Heart left ventricle (tissue), 16 donors: ENCODE data around the gene ADGRA1. TPM values are rescaled to one million over a fixed set of nuclear protein-coding genes. Genes with fewer than 3 reads are reported as not detected.
A peak's percentile ranks its signal among the peaks of the same experiment; 100 is the strongest.

ENCODE experiments used
- ATAC-seq, 4 donors: fragments of 200-7000 bp; cut with Tn5 transposase; one replicate each; pipeline ENCODE4 v1.9.1; 2020 to 2022; ENCODE audit warnings: moderate library complexity in 4 of 4, mild to moderate bottlenecking in 3 of 4, moderate number of reproducible peaks in 1 of 4
- DNase-seq, 5 donors: peaks; one replicate each; pipeline ENCODE4 v3.0.0-alpha.2; 2020
- H3K27ac ChIP-seq, 12 donors: fragments of 200-600 bp; sonication (generic) in 4 of 12; one replicate each; pipeline versions ENCODE4 v1.5.0 to v1.8.0; 2016 to 2022; ENCODE audit warnings: mild to moderate bottlenecking in 2 of 12
- H3K27me3 ChIP-seq, 9 donors: fragments of 200-600 bp; sonication (generic) in 2 of 9; one replicate each; pipeline versions ENCODE4 v1.5.1 to v1.8.0; 2016 to 2022; ENCODE audit warnings: mild to moderate bottlenecking in 3 of 9
- H3K36me3 ChIP-seq, 9 donors: fragments of 200-600 bp; sonication (generic) in 2 of 9; one replicate each; pipeline versions ENCODE4 v1.5.0 to v1.8.0; 2018 to 2022; ENCODE audit warnings: mild to moderate bottlenecking in 2 of 9
- H3K4me1 ChIP-seq, 12 donors: fragments of 200-600 bp; sonication (generic) in 4 of 12; one replicate each; pipeline versions ENCODE4 v1.5.0 to v1.8.0; 2016 to 2022; ENCODE audit warnings: mild to moderate bottlenecking in 3 of 12
- H3K4me3 ChIP-seq, 12 donors: fragments of 200-600 bp; sonication (generic) in 4 of 12; one replicate each; pipeline versions ENCODE4 v1.5.0 to v1.8.0; 2017 to 2022; ENCODE audit warnings: mild to moderate bottlenecking in 9 of 12, moderate library complexity in 4 of 12
- H3K9me3 ChIP-seq, 12 donors: fragments of 200-600 bp; sonication (generic) in 4 of 12; one replicate each; pipeline versions ENCODE4 v1.5.0 to v1.8.0; 2016 to 2022; ENCODE audit warnings: mild to moderate bottlenecking in 1 of 12
- POLR2A ChIP-seq, 2 donors: fragments of 450-650 bp; IDR thresholded peaks; one replicate each; pipeline ENCODE4 v1.6.1; 2017; ENCODE audit warnings: antibody characterized with exemption in 2 of 2, mild to moderate bottlenecking in 2 of 2, moderate library complexity in 2 of 2
- WGBS, 4 donors: extraction: QIAGEN DNeasy Blood & Tissue Kit in 2 of 4; methylation state at CpG; one replicate each; pipeline versions ENCODE4 v1.1.5 to v1.1.7; 2013 to 2018; 5-methylcytosine and 5-hydroxymethylcytosine counted together
- intact Hi-C, 10 donors: fragments of 100-400 bp; cut with DNase I; formaldehyde crosslinking; loops; one replicate each; pipeline versions ENCODE4 v1.11.1 to v1.14.2; 2022
- polyA plus RNA-seq, 2 donors: library from polyadenylated mRNA; stranded (reverse); fragments of 200-250 nt; gene quantifications; one replicate each; pipeline ENCODE4 v1.2.3, GENCODE V29; 2013
- total RNA-seq, 9 donors: library from RNA; depleted of rRNA in 2 of 9; stranded (reverse); fragments of >200 nt in 2 of 9; fragmentation: NEBNext Ultra II Directional in 3 of 9; extraction: Animal tissue kit (Norgen Biotek cat#: 25700) in 3 of 9; gene quantifications; one replicate each; pipeline versions ENCODE4 v1.1.0 to v1.2.4, GENCODE V29; 2016 to 2023
- TF ChIP-seq, protein P1 (sequence below), 12 donors: fragments of 200-600 bp; sonication (generic) in 4 of 12; IDR thresholded peaks; one replicate each; pipeline versions ENCODE4 v1.5.0 to v1.8.0; 2018 to 2022; ENCODE audit warnings: antibody characterized with exemption in 12 of 12, mild to moderate bottlenecking in 5 of 12
- donor health status: ischemic (EF 13 %, LVEDD 7.1; RV severe dilation, severe dysfunction).
- donor health status: healthy with polysubstance abuse.
- donor health status: DM: no; HTN: yes; CAD: no.
- donor health status: DM: no; HTN: no; CAD: no.
- donor health status: ischemic (EF 25% LVEDD 6.9; RV normal size, moderate dysfunction).
- donor health status: ischemic (EF 25% LVEDD 5.7; RV mildly dilated, moderate dysfunction).
- donor health status: healthy.
- donor health status: DM: yes; HTN: yes; CAD: no.
- donor health status: ischemic (EF 35%, LVEDD 5.7; RV mildly dilated, moderate dysfunction).
- donor health status: nonischemic (EF 11% LVEDD 7.7; RV severe dilation, severe dysfunction).
- donor health status: DM: yes; HTN: yes; CAD: no.
- donor health status: PGD.
- donor health status: ischemic (EF 29% LVEDD 5.4; RV normal size, mild dysfunction).
- donor health status: nonischemic (EF 23%, LVEDD 6.1; RV moderate dilation, normal function).

The ADGRA1 gene
- total and polyA plus RNA-seq, 11 donors, result 0.03 to 0.19 (median 0.13) TPM; not detected in 8

- ATAC-seq (no peak), DNase-seq (no peak)
- intact Hi-C loops, result no loop called here
- Histone ChIP-seq H3K27me3 (peaks cover 0 to 30% (median 4%) of the 10 kb centered on the region in 9 donors), H3K27ac (no peak overlapping the region), H3K9me3 (peaks cover 0 to 28% (median 19%) of the 10 kb centered on the region in 12 donors), H3K36me3 (no peaks in the 10 kb centered on the region), H3K4me1 (peaks cover 0 to 11% (median 0%) of the 10 kb centered on the region in 12 donors), H3K4me3 (no peak overlapping the region)
- TF ChIP-seq POLR2A (IDR thresholded peaks at IDR 0.05), result no peak
- 92 to 95% (median 94%) methylated on average over 16 to 18 of the region's 18 CpGs for WGBS, 4 donors
These were observed 18.8 kb downstream of the ADGRA1 start for GRCh38 chr10:133106516-133106915.

- intact Hi-C loops, result no loop called here
- Histone ChIP-seq H3K27ac (no peak overlapping the region), H3K4me3 (no peak overlapping the region), H3K9me3 (peaks cover 0 to 28% (median 19%) of the 10 kb centered on the region in 12 donors), H3K27me3 (peaks cover 0 to 21% (median 2%) of the 10 kb centered on the region in 9 donors), H3K36me3 (no peaks in the 10 kb centered on the region), H3K4me1 (peaks cover 0 to 11% (median 0%) of the 10 kb centered on the region in 12 donors)
- WGBS, 4 donors, result 78 to 88% (median 84%) methylated on average over 1 of the region's 1 CpG
- TF ChIP-seq, protein P1, sequence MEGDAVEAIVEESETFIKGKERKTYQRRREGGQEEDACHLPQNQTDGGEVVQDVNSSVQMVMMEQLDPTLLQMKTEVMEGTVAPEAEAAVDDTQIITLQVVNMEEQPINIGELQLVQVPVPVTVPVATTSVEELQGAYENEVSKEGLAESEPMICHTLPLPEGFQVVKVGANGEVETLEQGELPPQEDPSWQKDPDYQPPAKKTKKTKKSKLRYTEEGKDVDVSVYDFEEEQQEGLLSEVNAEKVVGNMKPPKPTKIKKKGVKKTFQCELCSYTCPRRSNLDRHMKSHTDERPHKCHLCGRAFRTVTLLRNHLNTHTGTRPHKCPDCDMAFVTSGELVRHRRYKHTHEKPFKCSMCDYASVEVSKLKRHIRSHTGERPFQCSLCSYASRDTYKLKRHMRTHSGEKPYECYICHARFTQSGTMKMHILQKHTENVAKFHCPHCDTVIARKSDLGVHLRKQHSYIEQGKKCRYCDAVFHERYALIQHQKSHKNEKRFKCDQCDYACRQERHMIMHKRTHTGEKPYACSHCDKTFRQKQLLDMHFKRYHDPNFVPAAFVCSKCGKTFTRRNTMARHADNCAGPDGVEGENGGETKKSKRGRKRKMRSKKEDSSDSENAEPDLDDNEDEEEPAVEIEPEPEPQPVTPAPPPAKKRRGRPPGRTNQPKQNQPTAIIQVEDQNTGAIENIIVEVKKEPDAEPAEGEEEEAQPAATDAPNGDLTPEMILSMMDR (IDR thresholded peaks at IDR 0.05), result no peak
- no peak for TF ChIP-seq POLR2A (IDR thresholded peaks at IDR 0.05)
- ATAC-seq, result no peak
- no peak for DNase-seq
These were observed 19.7 kb downstream of the ADGRA1 start for GRCh38 chr10:133107442-133107841.

GRCh38 chr10:133109711-133110110 is 22.0 kb downstream of the ADGRA1 start:
- ATAC-seq, result peak in 2 of 4 donors; percentile 8 to 15
- WGBS, 4 donors, result 49 to 62% (median 57%) methylated on average over 7 to 11 of the region's 11 CpGs
- no peaks in the 10 kb centered on the region for H3K36me3 ChIP-seq
- intact Hi-C loops, result no loop called here
- TF ChIP-seq, protein P1 (IDR thresholded peaks at IDR 0.05), result no peak
- no peak for DNase-seq
- no peak overlapping the region for H3K4me3 ChIP-seq
- H3K27me3 ChIP-seq, result peaks cover 0 to 6% (median 0%) of the 10 kb centered on the region in 9 donors
- H3K27ac ChIP-seq, result peak overlapping the region in 1 of 12 donors; percentile 51
- peaks cover 0 to 28% (median 19%) of the 10 kb centered on the region in 12 donors for H3K9me3 ChIP-seq
- H3K4me1 ChIP-seq, result peaks cover 0 to 11% (median 0%) of the 10 kb centered on the region in 12 donors

DNA sequence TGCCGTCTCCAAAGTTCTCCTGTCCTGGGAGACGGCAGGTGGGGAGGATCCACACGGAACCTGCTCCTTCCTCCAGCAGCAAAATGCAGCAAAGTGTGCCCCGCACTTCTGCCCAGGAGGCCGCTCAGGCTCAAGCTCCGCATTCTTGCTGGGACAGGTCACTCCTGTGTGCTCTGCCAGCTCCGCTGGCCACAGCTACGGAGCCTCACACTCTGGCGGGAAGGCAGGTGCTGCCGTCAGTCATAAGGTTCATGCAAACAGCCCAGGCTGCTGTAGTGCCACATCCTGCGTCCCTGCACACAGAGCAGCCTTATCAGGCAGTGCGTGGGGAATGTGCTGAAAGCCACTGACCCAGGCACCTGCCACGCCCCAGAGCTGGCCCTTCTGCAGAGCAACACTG is 22.4 kb downstream of the ADGRA1 start:
- ATAC-seq (peak in 3 of 4 donors; percentile 77 to 98 (median 91)), DNase-seq (peak in 2 of 5 donors; percentile 47 to 58)
- peaks cover 0 to 28% (median 19%) of the 10 kb centered on the region in 12 donors for H3K9me3 ChIP-seq
- H3K27ac ChIP-seq, result peak overlapping the region in 2 of 12 donors; percentile 11 to 51
- peaks cover 0 to 11% (median 0%) of the 10 kb centered on the region in 12 donors for H3K4me1 ChIP-seq
- no peak for TF ChIP-seq POLR2A (IDR thresholded peaks at IDR 0.05)
- TF ChIP-seq, protein P1 (IDR thresholded peaks at IDR 0.05), result no peak
- H3K27me3 ChIP-seq, result peaks cover 0 to 6% (median 0%) of the 10 kb centered on the region in 9 donors
- H3K4me3 ChIP-seq, result no peak overlapping the region
- intact Hi-C loops, result no loop called here
- no peaks in the 10 kb centered on the region for H3K36me3 ChIP-seq
- 22 to 40% (median 35%) methylated on average over 11 to 13 of the region's 13 CpGs for WGBS, 4 donors
